ENCODE data around the gene PGAP3.

PGAP3 gene

DNA sequence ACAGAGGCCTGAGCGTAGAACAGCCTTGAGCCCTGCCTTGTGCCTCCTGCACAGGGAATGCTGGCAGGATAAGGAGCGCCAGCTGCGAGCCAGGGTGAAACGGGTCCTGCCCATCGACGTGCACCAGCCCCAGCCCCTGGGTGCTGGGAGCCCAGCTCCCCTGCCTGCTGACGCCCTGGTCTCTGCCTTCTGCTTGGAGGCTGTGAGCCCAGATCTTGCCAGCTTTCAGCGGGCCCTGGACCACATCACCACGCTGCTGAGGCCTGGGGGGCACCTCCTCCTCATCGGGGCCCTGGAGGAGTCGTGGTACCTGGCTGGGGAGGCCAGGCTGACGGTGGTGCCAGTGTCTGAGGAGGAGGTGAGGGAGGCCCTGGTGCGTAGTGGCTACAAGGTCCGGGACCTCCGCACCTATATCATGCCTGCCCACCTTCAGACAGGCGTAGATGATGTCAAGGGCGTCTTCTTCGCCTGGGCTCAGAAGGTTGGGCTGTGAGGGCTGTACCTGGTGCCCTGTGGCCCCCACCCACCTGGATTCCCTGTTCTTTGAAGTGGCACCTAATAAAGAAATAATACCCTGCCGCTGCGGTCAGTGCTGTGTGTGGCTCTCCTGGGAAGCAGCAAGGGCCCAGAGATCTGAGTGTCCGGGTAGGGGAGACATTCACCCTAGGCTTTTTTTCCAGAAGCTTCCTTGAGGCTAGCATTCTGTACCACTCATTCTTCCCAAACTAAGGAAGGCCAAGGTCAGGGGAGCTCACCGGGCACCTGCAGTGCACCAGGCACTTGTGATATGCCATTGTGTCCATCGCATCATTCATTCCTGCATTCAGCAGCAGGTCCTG, 17.7 kb downstream of the PGAP3 start:
- no peak for DNase-seq

DNA sequence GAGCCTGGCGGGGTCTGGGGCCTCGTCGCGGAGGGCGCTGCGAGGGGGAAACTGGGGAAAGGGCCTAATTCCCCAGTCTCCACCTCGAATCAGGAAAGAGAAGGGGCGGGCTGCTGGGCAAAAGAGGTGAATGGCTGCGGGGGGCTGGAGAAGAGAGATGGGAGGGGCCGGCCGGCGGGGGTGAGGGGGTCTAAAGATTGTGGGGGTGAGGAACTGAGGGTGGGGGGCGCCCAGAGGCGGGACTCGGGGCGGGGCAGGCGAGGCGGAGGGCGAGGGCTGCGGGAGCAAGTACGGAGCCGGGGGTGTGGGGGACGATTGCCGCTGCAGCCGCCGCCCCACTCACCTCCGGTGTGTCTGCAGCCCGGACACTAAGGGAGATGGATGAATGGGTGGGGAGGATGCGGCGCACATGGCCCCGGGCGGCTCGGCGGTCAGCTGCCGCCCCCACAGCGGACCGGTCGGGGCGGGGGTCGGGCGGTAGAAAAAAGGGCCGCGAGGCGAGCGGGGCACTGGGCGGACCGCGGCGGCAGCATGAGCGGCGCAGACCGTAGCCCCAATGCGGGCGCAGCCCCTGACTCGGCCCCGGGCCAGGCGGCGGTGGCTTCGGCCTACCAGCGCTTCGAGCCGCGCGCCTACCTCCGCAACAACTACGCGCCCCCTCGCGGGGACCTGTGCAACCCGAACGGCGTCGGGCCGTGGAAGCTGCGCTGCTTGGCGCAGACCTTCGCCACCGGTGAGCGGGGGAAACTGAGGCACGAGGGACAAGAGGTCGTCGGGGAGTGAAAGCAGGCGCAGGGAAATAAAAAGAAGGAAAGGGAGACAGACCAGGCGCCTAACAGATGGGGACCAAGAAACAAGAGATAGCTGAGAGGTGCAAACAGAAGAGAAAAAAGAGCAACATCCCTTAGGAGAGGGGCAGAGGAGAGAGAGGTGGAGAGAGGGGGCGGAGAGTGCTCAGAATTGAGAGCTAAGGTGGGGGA, 19.6 kb downstream of the PGAP3 start, which contains the start of gene PNMT:
Gene PNMT, plus strand, starts transcription at position 509 of the 980 bp plus-strand sequence. Its CDS starts 23 bp downstream, at position 532.
- peak; percentile 79 for DNase-seq

DNA sequence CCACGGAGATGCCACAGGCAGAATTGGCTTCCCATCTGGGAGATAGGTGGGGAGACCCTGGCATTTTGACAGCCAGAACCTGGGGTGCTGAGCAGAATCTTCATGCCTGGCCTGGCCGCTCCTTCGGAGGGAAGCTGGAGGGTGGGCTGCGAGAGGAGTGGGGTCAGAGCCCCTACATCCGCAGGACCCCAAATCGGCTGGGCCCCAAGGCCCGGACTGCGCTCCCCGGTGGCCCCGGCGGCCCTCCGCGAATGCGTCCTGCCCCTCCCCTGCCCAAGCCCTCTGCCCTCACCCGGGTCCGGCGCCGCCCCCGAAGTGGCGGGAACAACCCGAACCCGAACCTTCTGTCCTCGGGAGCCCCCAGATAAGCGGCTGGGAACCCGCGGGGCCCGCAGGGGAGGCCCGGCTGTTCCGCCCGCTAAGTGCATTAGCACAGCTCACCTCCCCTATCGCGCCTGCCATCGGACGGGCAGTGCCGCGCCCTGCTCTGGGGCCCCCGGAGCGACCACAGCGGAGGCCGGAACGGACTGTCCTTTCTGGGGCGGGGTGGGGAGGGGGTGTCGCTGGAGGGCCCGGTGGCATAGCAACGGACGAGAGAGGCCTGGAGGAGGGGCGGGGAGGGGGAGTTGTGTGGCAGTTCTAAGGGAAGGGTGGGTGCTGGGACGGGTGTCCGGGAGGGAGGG, 20.5 kb downstream of the PGAP3 start:
- DNase-seq = no peak

DNA sequence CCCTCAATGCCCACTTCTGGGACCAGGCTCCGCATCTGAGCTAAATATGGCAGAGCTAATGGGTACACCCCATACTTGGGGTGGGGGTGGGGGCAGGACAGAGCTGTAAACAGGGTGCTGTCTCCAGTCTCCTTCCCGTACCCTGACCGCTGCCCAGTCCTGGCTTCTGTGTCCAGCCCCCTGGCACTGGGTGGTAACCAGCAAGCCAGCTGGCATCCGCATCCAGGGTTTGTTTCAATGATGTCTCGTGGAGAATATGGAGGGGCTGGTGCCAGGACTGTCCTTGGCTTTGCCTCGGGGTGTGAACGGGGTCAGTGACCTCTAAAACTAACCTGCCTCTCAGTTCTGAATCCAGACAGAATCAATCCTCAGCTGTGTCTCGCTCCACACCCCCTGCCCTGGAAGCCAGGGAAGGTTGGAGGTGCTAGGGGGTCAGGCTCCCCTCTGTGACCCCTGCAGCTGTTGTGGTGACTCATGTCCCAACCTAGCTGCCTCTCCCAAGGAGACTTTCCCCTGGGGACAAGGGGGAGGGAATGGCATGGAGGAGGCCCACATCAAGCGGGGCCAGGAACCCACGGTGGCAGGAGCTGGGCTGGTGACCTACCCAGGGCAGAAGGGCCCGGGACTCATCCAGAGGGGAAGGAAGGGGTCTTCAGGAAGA, 21.1 kb downstream of the PGAP3 start:
- no peak for DNase-seq

DNA sequence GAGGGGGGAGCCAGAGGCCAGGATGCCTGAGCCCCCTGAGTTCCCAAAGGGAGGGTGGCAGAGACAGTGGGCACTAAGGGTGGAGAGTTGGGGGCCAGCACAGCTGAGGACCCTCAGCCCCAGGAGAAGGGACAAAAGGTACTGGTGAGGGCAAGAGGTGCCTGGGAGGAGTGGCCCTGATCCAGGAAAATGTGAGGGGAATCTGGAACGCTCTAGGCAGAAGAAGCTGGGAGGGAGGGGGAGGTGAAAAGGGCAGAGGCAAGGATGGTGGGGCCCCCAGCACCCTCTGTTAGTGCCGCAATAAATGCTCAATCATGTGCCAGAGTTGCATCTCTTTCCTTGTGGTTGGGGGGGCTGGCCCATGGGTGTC, 21.6 kb downstream of the PGAP3 start:
- DNase-seq = no peak

DNA sequence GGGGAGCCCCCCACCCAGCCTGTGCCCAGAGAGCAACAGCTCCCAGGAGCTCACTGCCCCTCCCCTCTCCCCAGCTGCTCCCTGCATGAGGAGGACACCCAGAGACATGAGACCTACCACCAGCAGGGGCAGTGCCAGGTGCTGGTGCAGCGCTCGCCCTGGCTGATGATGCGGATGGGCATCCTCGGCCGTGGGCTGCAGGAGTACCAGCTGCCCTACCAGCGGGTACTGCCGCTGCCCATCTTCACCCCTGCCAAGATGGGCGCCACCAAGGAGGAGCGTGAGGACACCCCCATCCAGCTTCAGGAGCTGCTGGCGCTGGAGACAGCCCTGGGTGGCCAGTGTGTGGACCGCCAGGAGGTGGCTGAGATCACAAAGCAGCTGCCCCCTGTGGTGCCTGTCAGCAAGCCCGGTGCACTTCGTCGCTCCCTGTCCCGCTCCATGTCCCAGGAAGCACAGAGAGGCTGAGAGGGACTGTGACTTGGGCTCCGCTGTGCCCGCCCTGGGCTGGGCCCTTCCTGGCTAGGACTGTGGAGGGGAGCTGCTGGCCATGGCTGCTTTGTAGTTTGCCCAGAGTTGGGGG, 22.1 kb downstream of the PGAP3 start:
- peak; percentile 86 for DNase-seq

DNA sequence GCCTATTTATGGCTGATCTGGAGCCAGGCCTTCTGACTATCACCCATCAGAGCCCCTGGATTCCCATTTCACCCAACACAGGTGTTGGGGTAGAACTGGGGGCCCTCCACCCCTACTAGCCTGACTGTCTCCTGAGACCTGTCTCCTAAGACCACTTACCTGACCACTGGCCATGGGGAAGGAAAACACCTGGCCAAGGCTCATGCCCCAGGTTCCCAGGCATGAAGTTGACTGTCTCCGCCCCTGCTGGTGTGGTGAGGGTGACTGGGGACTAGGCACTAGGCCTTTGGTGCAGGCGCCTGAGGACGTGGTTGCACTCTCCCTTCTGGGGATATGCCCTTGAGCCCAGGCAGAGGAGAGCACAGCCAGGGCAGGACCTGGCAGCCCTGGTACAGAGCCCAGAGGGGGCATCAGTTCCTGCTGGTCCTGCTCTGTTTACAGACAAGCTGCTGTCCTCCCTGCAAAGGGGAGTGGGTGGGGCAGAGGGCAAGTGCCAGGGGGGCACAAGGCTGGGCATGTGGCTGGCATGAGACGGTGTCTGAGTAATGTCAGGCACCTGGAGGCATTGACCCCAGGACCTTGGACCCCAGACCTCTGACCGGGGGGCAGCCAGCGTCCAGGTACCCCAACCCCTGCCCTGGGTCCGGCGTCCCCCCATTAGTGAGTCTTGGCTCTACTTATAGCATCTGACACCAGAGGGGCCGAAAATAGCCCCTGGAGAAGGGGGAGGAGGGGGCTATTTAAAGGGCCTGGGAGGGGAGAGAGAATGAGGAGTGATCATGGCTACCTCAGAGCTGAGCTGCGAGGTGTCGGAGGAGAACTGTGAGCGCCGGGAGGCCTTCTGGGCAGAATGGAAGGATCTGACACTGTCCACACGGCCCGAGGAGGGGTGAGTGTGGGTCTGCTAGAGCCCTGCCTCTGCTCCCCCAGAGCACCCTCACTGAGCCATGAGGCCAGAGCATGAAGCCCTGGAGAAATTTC, 23.0 kb downstream of the PGAP3 start, which contains the start of gene TCAP:
Gene TCAP, plus strand, starts transcription at position 769 of the 981 bp plus-strand sequence. Its CDS starts 11 bp downstream, at position 780.
- no peak for DNase-seq

DNA sequence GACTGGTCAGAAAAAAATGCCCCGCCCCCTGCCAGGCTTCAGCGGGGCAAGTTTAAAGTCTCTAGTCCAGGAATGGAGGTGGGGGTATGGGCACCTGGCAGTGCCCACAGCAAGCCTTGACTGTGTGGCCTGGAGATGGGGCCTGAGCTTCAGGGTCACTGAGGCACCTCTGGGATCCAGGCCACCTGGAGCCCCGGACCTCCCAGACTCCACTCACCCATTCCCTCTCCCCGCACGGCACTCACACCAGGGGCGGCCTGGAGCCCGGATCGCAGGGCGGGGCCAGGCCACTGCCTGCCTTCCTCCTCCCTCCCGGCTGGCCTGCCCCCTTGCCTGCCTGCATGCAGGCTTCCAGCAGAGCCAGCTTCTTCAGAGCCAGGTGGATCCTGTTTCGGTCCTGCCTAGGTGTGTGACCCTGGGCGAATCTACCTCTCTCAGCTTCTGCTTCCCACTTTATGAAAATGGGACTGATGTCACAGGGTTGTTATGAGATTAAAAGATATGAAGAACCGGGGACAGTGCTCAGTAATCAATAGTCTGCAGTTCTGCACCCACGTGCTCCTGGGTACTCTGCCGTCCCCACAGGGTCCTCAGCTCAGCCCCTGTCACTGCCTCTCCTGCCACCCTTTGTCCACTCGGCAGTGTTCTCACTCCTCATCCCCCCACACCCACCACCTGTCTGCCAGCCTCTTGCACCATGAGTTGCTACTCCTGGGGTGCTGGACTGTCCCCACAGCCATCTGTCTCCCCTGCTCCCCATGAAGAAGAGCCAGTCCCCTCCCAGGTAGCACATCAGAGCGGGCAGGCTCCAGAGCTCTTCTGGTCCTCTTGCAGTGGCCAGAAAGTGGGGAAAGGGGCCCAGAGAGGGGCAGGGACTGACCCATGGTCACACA, 23.9 kb downstream of the PGAP3 start:
- peak; percentile 83 for DNase-seq

DNA sequence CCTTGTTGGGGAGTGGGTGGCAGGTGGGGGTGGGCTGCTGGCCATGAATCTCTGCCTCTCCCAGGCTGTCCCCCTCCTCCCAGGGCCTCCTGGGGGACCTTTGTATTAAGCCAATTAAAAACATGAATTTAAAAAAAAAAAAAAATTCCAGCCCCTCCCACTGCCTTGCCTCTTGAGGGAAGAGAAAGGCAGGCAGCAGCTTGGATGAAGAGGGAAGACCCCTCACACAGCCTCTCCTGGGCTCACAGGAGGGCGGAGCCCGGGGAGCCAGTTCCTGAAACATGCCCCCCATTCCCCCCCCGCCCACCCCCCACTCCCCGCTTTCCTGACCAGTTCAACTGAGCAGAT, 24.5 kb downstream of the PGAP3 start:
- no peak for DNase-seq

DNA sequence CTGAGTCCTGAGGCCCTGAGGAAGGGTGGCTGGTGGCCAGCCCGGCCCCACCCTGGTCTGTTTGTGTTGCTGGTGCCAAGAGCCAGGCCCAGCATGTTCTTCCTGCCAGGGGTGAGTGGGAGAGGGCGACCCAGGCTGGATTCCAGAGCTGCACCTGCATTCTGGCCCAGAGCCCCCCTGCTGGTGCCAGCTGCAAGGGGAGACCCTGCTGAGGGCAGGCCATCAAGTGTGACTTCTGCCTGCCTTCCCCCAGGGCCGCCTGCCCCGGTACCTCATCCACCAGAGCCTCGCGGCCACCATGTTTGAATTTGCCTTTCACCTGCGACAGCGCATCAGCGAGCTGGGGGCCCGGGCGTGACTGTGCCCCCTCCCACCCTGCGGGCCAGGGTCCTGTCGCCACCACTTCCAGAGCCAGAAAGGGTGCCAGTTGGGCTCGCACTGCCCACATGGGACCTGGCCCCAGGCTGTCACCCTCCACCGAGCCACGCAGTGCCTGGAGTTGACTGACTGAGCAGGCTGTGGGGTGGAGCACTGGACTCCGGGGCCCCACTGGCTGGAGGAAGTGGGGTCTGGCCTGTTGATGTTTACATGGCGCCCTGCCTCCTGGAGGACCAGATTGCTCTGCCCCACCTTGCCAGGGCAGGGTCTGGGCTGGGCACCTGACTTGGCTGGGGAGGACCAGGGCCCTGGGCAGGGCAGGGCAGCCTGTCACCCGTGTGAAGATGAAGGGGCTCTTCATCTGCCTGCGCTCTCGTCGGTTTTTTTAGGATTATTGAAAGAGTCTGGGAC, 25.1 kb downstream of the PGAP3 start:
- no peak for DNase-seq

DNA sequence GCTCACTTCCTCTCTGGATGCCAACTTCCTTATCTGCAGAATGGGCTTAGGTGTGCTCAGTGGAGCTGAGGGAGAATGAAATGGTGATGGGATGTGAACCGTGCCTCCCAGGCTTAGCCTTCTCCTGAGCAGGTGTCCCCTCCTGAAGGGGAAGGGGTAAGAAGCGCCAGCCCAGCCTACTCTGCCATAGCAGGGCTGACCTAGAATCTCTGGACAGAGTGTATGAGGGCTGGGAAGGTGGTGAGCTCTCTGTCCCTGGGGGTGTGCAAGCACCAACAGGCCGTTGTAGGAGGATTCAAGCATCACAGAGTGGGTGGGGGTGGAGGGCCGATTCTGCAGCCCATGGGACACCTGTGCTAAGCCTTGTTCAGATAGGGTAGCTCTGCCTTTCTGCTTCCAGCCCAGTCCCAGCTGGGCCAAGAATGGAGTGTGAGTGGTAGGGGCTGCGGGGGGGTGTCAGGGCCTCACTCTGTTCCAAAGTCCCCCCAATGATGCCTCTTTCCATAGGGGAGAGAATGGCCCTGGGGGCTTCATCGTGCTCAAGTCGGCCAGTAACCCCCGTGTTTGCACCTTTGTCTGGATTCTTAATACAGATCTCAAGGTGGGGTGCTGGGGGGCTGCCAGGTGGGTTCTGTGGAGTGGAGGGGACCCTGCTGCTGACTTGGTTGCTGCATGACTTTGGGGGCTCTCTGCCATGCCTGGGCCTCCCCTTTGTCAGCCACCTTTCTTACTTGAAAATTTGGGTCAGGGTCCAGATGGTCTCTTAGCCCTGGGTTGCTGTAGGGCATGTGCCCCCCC, 25.9 kb downstream of the PGAP3 start:
- no peak for DNase-seq

DNA sequence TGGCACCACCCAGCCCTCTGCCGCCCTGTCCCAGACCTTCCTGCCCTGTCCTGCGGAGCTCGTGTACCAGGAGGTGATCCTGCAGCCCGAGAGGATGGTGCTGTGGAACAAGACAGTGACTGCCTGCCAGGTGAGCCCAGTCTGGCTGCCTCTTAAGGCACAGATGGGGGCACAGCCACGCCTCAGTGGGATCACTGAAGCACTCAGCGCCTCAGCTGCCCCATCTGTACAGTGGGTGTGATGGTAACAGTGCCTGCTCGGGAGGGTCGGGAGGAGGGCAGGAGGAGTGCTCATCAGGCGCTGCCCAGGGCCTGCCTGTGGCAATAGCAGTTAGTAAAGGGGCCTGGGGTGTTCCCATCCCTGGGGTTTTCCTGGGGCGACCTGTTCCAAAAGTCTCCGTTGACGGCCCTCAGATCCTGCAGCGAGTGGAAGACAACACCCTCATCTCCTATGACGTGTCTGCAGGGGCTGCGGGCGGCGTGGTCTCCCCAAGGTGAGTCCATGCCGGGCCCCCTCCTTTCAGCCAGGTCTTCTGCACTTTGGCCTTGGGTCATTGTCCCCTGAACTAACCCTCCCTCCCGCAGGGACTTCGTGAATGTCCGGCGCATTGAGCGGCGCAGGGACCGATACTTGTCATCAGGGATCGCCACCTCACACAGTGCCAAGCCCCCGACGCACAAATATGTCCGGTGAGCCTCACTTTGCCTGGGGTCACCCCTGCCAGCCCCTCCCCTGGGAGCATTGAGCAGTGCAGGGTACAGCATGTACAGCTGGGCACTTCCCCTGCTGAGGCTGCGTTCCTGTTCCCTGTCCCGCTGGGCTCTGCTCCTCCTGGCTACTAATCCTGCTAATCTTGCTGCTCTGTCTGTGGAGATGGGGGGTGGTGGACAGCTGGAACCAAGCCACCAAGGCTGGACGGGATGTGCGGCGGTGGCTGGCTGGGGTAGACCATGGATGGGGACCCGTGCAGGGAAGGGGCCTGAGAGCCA, 27.2 kb downstream of the PGAP3 start:
- DNase-seq = no peak

DNA sequence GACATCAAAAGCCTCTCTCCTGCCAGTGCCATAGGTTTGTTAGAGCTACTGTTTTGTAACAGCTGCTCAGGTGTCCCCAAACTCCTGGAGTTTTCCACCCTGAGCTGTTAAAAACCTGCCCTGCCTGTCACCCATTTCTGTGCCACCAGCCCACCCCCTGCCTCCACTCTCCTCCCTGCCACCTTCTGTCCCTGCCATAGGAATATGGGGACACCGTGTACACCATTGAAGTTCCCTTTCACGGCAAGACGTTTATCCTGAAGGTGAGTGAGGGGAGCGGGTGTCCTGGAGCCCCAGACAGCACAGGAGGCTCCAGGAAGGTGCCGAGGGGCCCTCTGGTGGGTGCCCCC, 27.9 kb downstream of the PGAP3 start:
- DNase-seq = no peak

DNA sequence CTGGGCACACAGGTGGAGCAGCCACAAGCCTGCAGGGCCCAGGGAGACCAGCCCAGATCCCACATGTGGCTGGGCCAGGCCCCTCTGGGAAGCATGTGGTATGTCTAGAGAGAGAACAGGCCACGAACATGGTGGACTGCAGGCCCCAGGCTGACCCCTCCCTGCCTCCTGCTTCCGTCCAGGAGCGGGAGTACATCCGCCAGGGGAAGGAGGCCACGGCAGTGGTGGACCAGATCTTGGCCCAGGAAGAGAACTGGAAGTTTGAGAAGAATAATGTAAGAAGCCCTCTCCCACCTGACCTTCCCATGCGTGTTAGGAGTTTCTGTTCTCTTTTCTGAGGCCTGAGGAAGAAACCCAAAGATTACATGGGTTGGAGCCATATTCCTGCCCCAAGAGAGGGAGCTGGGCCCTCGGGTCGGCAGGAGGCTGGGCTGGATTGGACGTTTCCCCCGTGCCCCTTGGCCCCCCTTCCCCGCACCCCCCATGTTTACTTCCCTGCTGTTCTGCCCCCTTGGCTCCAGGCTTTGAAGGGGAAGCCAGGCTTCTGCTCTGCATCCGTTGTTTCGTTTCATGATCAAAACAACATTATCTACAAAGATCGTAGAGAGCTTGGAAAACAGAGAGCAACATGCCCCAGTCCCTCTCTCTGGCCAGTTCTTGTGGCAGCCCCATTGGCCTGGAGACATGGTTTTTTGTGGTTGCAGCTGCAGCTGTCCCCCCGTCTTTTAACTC, 28.4 kb downstream of the PGAP3 start:
- DNase-seq = no peak

DNA sequence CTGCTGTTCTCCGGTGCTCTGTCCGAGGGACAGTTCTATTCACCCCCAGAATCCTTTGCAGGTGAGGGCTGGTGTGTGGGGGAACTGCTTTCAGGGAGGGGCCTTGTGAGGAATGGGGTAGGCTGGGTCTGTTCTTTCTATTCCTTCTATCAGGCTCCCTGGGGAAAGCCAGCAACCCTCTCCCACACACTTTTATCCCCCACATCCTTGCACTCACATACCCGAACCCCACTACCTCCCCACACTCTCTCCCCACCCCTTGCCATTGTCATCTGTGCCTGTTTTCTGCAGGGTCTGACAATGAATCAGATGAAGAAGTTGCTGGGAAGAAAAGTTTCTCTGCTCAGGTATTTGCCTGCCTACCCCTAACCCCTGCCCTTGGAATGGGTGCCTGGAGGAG, 29.1 kb downstream of the PGAP3 start:
- DNase-seq = no peak

DNA sequence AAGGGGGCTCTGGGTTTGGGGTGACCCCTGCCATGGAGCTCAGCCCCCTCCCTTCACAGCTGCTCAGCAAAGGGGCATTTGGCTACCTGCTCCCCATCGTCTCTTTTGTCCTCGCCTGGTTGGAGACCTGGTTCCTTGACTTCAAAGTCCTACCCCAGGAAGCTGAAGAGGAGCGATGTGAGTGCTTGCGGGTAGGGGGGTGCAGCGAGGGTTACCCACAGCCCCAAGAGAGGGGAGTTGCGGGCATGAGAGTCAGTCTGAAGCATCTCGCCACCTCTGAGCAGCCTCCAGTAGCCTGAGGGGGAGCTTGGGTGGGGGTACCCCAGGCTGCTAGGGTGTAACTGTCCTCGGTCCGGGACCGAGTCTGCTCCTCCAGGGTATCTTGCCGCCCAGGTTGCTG, 29.5 kb downstream of the PGAP3 start:
- no peak for DNase-seq
